Activated T-helper 9 cell treated with anti-CD3 and anti-CD28 coated beads, Interleukin-2, amount 50 U/mL, for 16 hours (primary cell): ENCODE measurements around the gene DOK6.

ENCODE experiments used
- DNase-seq: peaks from one replicate; pipeline ENCODE4 v3.0.0-alpha.2; 2020; ENCODE audit warnings: low read depth

The DOK6 gene

GRCh38 chr18:69754108-69754507 is 353.4 kb downstream of the DOK6 start:
- DNase-seq = no peak

GRCh38 chr18:69755041-69755440 is 354.4 kb downstream of the DOK6 start:
- no peak for DNase-seq

- DNase-seq = no peak
These were observed 355.3 kb downstream of the DOK6 start for GRCh38 chr18:69755856-69756496.

- DNase-seq = no peak
These were observed 357.0 kb downstream of the DOK6 start for GRCh38 chr18:69757733-69758132.

GRCh38 chr18:69758458-69758857 is 357.8 kb downstream of the DOK6 start:
- DNase-seq = no peak

GRCh38 chr18:69759046-69759445 is 358.4 kb downstream of the DOK6 start:
- no peak for DNase-seq

- no peak for DNase-seq
These were observed 362.3 kb downstream of the DOK6 start for GRCh38 chr18:69763002-69763401.

- no peak for DNase-seq
These were observed 363.1 kb downstream of the DOK6 start for GRCh38 chr18:69763821-69764220.

- no peak for DNase-seq
These were observed 369.6 kb downstream of the DOK6 start for GRCh38 chr18:69770238-69770637.

- DNase-seq = no peak
These were observed 374.1 kb downstream of the DOK6 start for GRCh38 chr18:69774831-69775230.

- no peak for DNase-seq
These were observed 376.6 kb downstream of the DOK6 start for GRCh38 chr18:69777248-69777647.

GRCh38 chr18:69778680-69779079 is 378.0 kb downstream of the DOK6 start:
- no peak for DNase-seq

GRCh38 chr18:69780851-69781250 is 380.2 kb downstream of the DOK6 start:
- DNase-seq = no peak

GRCh38 chr18:69784815-69785214 is 384.1 kb downstream of the DOK6 start:
- DNase-seq = no peak

GRCh38 chr18:69785466-69785865 is 384.8 kb downstream of the DOK6 start:
- no peak for DNase-seq

GRCh38 chr18:69786427-69786826 is 385.7 kb downstream of the DOK6 start:
- no peak for DNase-seq

GRCh38 chr18:69787825-69788547 is 387.3 kb downstream of the DOK6 start:
- no peak for DNase-seq

- no peak for DNase-seq
These were observed 389.1 kb downstream of the DOK6 start for GRCh38 chr18:69789794-69790193.

GRCh38 chr18:69790649-69791048 is 390.0 kb downstream of the DOK6 start:
- no peak for DNase-seq

- no peak for DNase-seq
These were observed 395.1 kb downstream of the DOK6 start for GRCh38 chr18:69795791-69796190.

- no peak for DNase-seq
These were observed 404.3 kb downstream of the DOK6 start for GRCh38 chr18:69804776-69805501.

- DNase-seq = no peak
These were observed 407.7 kb downstream of the DOK6 start for GRCh38 chr18:69808399-69808798.

- DNase-seq = no peak
These were observed 412.9 kb downstream of the DOK6 start for GRCh38 chr18:69813559-69813958.
